ENCODE data around the gene PSG11. TPM values are rescaled to one million over a fixed set of nuclear protein-coding genes. Genes with fewer than 3 reads are reported as not detected.

Gene PSG11
- total and polyA plus RNA-seq, 2 experiments from 2014 or later = not detected

GRCh38 chr19:42961119-42961518 lies 65.2 kb downstream of the PSG11 start:
- H3K4me1 ChIP-seq (ENCODE audit: insufficient read depth) = no peaks in the 10 kb centered on the region
- no peak overlapping the region for H3K4me3 ChIP-seq
- Mint-ChIP-seq H3K27me3 (ENCODE audit: insufficient read depth, low read depth, poor library complexity) (peaks cover 5% of the 10 kb centered on the region), H3K36me3 (ENCODE audit: low read depth) (peaks cover 22% of the 10 kb centered on the region; the same call in 2 of the 3 replicates), H3K4me3 (no peak overlapping the region), H3K9me3 (peaks cover 89% of the 10 kb centered on the region), H3K27ac (no peak overlapping the region), H3K4me1 (no peaks in the 10 kb centered on the region)
- no peak overlapping the region for H2AFZ ChIP-seq
- H3K36me3 ChIP-seq (ENCODE audit: insufficient read depth) = no peaks in the 10 kb centered on the region
- H4K20me1 ChIP-seq (replicated peaks; ENCODE audit: insufficient read depth) = no peaks in the 10 kb centered on the region
- H3K9me2 ChIP-seq (ENCODE audit: insufficient read depth) = no peaks in the 10 kb centered on the region
- no peak overlapping the region for H3K4me2 ChIP-seq
- ATAC-seq = no peak
- H3F3A ChIP-seq (replicated peaks; ENCODE audit: low read depth) = no peaks in the 10 kb centered on the region
- no peak for DNase-seq (ENCODE audit: low spot score)
- TF ChIP-seq ZNF331 (CRISPR knock-in tag; IDR thresholded peaks at IDR 0.05; ENCODE audit: low read depth) (no peak), STAT1 (IDR thresholded peaks at IDR 0.05; ENCODE audit: unreplicated experiment) (no peak), ZNF462 (CRISPR knock-in tag; IDR thresholded peaks at IDR 0.05) (no peak), JUNB (IDR thresholded peaks at IDR 0.05; ENCODE audit: unreplicated experiment) (no peak), ETS1 (IDR thresholded peaks at IDR 0.05) (no peak)
- H3K79me2 ChIP-seq (replicated peaks; ENCODE audit: insufficient read depth) = no peaks in the 10 kb centered on the region
- H3K27ac ChIP-seq (ENCODE audit: low read depth) = no peak overlapping the region
- H3K27me3 ChIP-seq (ENCODE audit: insufficient read depth) = no peaks in the 10 kb centered on the region

Other genes with a start within 250 kb of the PSG11 start
- gene PSG1, start 146.8 kb downstream of the PSG11 start, total RNA-seq (2014; rRNA removed; shearing (Covaris generic)) = not detected in 2 replicates
- gene PSG1, start 146.8 kb downstream of the PSG11 start, polyA plus RNA-seq (2016; fragmentation: Nextera tagmentation; extraction: Ambion mirVana) = not detected in 2 replicates
- not detected in 2 replicates for gene PSG6, start 108.6 kb downstream of the PSG11 start, total RNA-seq (2014; rRNA removed; shearing (Covaris generic))
- gene PSG6, start 108.6 kb downstream of the PSG11 start, polyA plus RNA-seq (2016; fragmentation: Nextera tagmentation; extraction: Ambion mirVana) = 0.16 TPM in 1 of 2 replicates, not detected in the other
- not detected in 2 replicates for gene PSG7, start 89.3 kb downstream of the PSG11 start, total RNA-seq (2014; rRNA removed; shearing (Covaris generic))
- gene PSG7, start 89.3 kb downstream of the PSG11 start, polyA plus RNA-seq (2016; fragmentation: Nextera tagmentation; extraction: Ambion mirVana) = not detected in 2 replicates
- gene PSG2, start 56.2 kb upstream of the PSG11 start, total RNA-seq (2014; rRNA removed; shearing (Covaris generic)) = not detected in 2 replicates
- gene PSG2, start 56.2 kb upstream of the PSG11 start, polyA plus RNA-seq (2016; fragmentation: Nextera tagmentation; extraction: Ambion mirVana) = not detected in 2 replicates
- gene PSG5, start 160.1 kb upstream of the PSG11 start, total RNA-seq (2014; rRNA removed; shearing (Covaris generic)) = not detected in 2 replicates
- gene PSG5, start 160.1 kb upstream of the PSG11 start, polyA plus RNA-seq (2016; fragmentation: Nextera tagmentation; extraction: Ambion mirVana) = 0.32 and 0.63 TPM in 2 replicates
- gene PSG4, start 179.2 kb upstream of the PSG11 start, total RNA-seq (2014; rRNA removed; shearing (Covaris generic)) = not detected in 2 replicates
- 0.26 TPM in 1 of 2 replicates, not detected in the other for gene PSG4, start 179.2 kb upstream of the PSG11 start, polyA plus RNA-seq (2016; fragmentation: Nextera tagmentation; extraction: Ambion mirVana)
- not detected in 2 replicates for gene PSG9, start 243.1 kb upstream of the PSG11 start, total RNA-seq (2014; rRNA removed; shearing (Covaris generic))
- gene PSG9, start 243.1 kb upstream of the PSG11 start, polyA plus RNA-seq (2016; fragmentation: Nextera tagmentation; extraction: Ambion mirVana) = not detected in 2 replicates

Measured in GM23338 (cell line).